ENCODE data around the gene AQP12A. TPM values are rescaled to one million over a fixed set of nuclear protein-coding genes. Genes with fewer than 3 reads are reported as not detected.

Gene AQP12A
- polyA plus RNA-seq, 1 of the 3 experiments (the other 2 are of a cell fraction), result not detected

- Histone ChIP-seq H3K4me2 (no peak overlapping the region), H2AFZ (ENCODE audit: low read depth) (no peak overlapping the region), H3K27ac (ENCODE audit: low read depth in 2 of 2, low read length in 1 of 2) (no peak overlapping the region), H3K9me2 (no peaks in the 10 kb centered on the region), H3K9ac (no peak overlapping the region), H4K20me1 (ENCODE audit: insufficient read depth) (no peaks in the 10 kb centered on the region), H3F3A (replicated peaks; ENCODE audit: insufficient read depth) (no peaks in the 10 kb centered on the region), H3K36me3 (replicated peaks in 1 of 2; ENCODE audit: control insufficient read depth in 1 of 2, insufficient read depth in 2 of 2, low read length in 1 of 2) (no peaks in the 10 kb centered on the region), H3K4me3 (ENCODE audit: low read depth in 2 of 2, low read length in 1 of 2) (no peak overlapping the region), H3K9me3 (no peaks in the 10 kb centered on the region), H3K4me1 (ENCODE audit: control insufficient read depth in 1 of 2, insufficient read depth in 2 of 2, low read depth in 1 of 2, low read length in 1 of 2) (no peaks in the 10 kb centered on the region; a peak in 1 of 4 replicates), H3K79me2 (ENCODE audit: insufficient read depth) (no peaks in the 10 kb centered on the region), H3K27me3 (ENCODE audit: insufficient read depth) (no peaks in the 10 kb centered on the region; the same call in 1 of the 2 replicates)
- DNase-seq, result no peak
- POLR2A ChIA-PET, result no interaction called here
- TF ChIP-seq RAD21 (IDR thresholded peaks at IDR 0.05; ENCODE audit: low read length) (no peak), RCOR1 (IDR thresholded peaks at IDR 0.05; ENCODE audit: low read length) (no peak), FOSL2 (IDR thresholded peaks at IDR 0.05; ENCODE audit: borderline replicate concordance, low read depth) (no peak), JUND (IDR thresholded peaks at IDR 0.05) (no peak), NRF1 (IDR thresholded peaks at IDR 0.05; ENCODE audit: low read depth, low read length) (no peak), TCF12 (IDR thresholded peaks at IDR 0.05) (no peak), TEAD4 (IDR thresholded peaks at IDR 0.05; ENCODE audit: borderline replicate concordance, insufficient read depth) (no peak), CHD2 (IDR thresholded peaks at IDR 0.05; ENCODE audit: low read length, partially characterized antibody) (no peak), EZH2phosphoT487 (IDR thresholded peaks at IDR 0.05; ENCODE audit: borderline replicate concordance, low read depth) (no peak), MXI1 (IDR thresholded peaks at IDR 0.05; ENCODE audit: low read depth, low read length) (no peak), ZBTB33 (IDR thresholded peaks at IDR 0.05; ENCODE audit: borderline replicate concordance, low read depth) (no peak), MAX (IDR thresholded peaks at IDR 0.05; ENCODE audit: low read depth) (no peak), EP300 (IDR thresholded peaks at IDR 0.05; ENCODE audit: borderline replicate concordance in 1 of 2, low read depth in 1 of 2, low read length in 1 of 2) (no peak), FOXJ3 (CRISPR knock-in tag; IDR thresholded peaks at IDR 0.05) (no peak), MEF2A (IDR thresholded peaks at IDR 0.05; ENCODE audit: borderline replicate concordance, low read depth) (no peak), PBX3 (IDR thresholded peaks at IDR 0.05) (no peak), SMC3 (IDR thresholded peaks at IDR 0.05; ENCODE audit: low read depth, low read length) (no peak)
- TF ChIP-seq, protein P1, sequence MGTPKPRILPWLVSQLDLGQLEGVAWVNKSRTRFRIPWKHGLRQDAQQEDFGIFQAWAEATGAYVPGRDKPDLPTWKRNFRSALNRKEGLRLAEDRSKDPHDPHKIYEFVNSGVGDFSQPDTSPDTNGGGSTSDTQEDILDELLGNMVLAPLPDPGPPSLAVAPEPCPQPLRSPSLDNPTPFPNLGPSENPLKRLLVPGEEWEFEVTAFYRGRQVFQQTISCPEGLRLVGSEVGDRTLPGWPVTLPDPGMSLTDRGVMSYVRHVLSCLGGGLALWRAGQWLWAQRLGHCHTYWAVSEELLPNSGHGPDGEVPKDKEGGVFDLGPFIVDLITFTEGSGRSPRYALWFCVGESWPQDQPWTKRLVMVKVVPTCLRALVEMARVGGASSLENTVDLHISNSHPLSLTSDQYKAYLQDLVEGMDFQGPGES (IDR thresholded peaks at IDR 0.05; ENCODE audit: low read depth, low read length), result no peak
- TF ChIP-seq, protein P2, sequence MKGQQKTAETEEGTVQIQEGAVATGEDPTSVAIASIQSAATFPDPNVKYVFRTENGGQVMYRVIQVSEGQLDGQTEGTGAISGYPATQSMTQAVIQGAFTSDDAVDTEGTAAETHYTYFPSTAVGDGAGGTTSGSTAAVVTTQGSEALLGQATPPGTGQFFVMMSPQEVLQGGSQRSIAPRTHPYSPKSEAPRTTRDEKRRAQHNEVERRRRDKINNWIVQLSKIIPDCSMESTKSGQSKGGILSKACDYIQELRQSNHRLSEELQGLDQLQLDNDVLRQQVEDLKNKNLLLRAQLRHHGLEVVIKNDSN (IDR thresholded peaks at IDR 0.05; ENCODE audit: borderline replicate concordance, low read depth), result no peak
- CTCF ChIA-PET, result interaction anchor here (1.3 kb wide), 1 partner anchor 195 kb away, joined by 3 read pairs; no protein-coding TSS in a partner anchor
- 52% methylated on average over 5 of the region's 10 CpGs for WGBS (ENCODE audit: low lambda C conversion rate)
These were observed 45.9 kb upstream of the AQP12A start for GRCh38 chr2:240645801-240646175.

All from SK-N-SH (cell line).